A549 (cell line): ENCODE measurements around the gene CD46.
A peak's percentile ranks its signal among the peaks of the same experiment; 100 is the strongest.

Experiments
- CBX2 ChIP-seq: fragments of 200-600 bp; sonication (generic); IDR thresholded peaks from 2 replicates; pipeline ENCODE4 v1.6.1; 2016; ENCODE audit warnings: low read depth, mild to moderate bottlenecking, borderline replicate concordance
- CHD2 ChIP-seq: fragments of 150-350 bp; IDR thresholded peaks from 2 replicates; pipeline ENCODE4 v1.6.1; 2014; ENCODE audit warnings: low read length; ENCODE audit not compliant: partially characterized antibody
- CTCF ChIP-seq: fragments of >200 bp; sonication (Bioruptor Twin); formaldehyde crosslinking; IDR thresholded peaks from 3 replicates; pipeline ENCODE4 v1.5.1; 2016
- ESRRA ChIP-seq: fragments of 150-350 bp; IDR thresholded peaks from 2 replicates; pipeline ENCODE4 v1.6.1; 2014; ENCODE audit warnings: mild to moderate bottlenecking, low read length, borderline replicate concordance
- FOSL2 ChIP-seq, 2 experiments: fragments of 450-650 bp in 1 of 2; fragments of >200 bp in 1 of 2; sonication (Bioruptor Twin) in 1 of 2; formaldehyde crosslinking; IDR thresholded peaks; 2 replicates each; pipeline versions ENCODE4 v1.5.0 to v1.6.1; 2016 to 2020; ENCODE audit warnings: mild to moderate bottlenecking in 1 of 2, moderate library complexity in 1 of 2
- MAFK ChIP-seq: fragments of 450-650 bp; IDR thresholded peaks from 2 replicates; pipeline ENCODE4 v1.6.1; 2014; ENCODE audit not compliant: partially characterized antibody
- POLR2A ChIP-seq: IDR thresholded peaks from 2 replicates; pipeline ENCODE4 v1.6.1; 2012; ENCODE audit warnings: mild to moderate bottlenecking, low read length
- SMC3 ChIP-seq: fragments of >200 bp; sonication (Bioruptor Twin); formaldehyde crosslinking; IDR thresholded peaks from 3 replicates; pipeline ENCODE4 v1.6.1; 2018; ENCODE audit warnings: inconsistent platforms
- TF ChIP-seq, protein P1 (sequence below): IDR thresholded peaks from 2 replicates; pipeline ENCODE4 v1.6.1; 2012

DNA sequence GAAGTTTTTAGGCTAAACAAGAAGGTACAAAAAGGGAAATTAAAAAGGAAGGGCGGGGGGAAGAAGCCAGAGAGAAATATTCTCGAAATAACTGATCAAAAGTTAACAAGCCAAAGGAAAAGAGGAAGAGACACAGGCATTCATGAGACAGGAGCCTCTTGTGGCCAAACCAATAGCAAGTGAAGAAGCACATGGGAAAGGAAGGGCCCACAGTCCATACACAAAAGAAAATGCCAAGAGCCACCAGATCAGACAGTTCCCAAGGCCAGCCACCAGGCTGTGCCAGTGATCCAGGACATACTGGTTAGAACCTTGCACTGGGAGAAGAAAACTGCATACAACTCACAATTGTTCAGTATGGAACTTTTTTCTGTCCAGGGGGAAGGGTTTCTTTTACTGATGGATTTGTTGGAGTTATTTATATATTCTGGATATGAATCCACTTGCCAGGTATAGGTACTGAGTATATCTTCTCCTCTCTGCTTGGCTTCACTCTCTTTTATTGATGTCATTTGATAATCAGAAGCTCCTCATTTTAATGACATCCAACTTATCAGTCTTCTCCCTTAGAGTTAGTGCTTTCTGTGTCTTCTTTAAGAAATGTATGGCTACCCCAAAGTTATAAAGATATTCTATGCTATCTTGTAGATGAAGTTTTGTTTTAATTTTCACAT lies 76.8 kb downstream of the CD46 start:
- TF ChIP-seq SMC3 (peak; percentile 72), POLR2A (no peak), FOSL2 (IDR thresholded peaks at IDR 0.05) (no peak), FOSL2 (CRISPR knock-in tag; IDR thresholded peaks at IDR 0.05) (no peak), CBX2 (no peak), ESRRA (no peak), CTCF (peak; percentile 74), CHD2 (no peak), MAFK (no peak)
- TF ChIP-seq, protein P1, sequence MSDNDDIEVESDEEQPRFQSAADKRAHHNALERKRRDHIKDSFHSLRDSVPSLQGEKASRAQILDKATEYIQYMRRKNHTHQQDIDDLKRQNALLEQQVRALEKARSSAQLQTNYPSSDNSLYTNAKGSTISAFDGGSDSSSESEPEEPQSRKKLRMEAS = peak; percentile 63
